NCI-H748 (cell line): Measurements from ENCODE around the gene CREB5.

ENCODE experiments used
- DNase-seq: peaks from one replicate; lab custom pipeline; 2025; ENCODE audit not compliant: unreplicated experiment; lab: John Stamatoyannopoulos, UW

CREB5 gene

DNA sequence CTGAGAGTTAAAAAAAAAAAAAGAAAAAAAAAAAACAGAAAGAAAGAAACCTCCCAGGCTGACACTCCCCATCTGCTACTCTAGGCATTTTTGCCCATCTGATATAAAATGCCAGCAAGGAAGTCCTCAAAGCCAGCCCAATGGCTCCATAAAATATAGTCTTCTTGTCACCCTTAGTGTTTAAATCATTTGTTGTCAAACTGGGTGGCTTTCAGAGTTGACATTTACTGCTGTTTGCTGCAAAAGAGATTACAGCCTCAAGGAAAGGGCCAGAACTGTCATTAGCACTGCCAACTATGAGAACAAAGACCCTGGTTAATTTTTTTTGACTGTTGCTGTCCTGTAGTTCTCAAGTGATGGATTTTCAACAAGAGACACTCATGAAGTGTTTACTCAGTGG, 459.3 kb downstream of the CREB5 start:
- no peak for DNase-seq

DNA sequence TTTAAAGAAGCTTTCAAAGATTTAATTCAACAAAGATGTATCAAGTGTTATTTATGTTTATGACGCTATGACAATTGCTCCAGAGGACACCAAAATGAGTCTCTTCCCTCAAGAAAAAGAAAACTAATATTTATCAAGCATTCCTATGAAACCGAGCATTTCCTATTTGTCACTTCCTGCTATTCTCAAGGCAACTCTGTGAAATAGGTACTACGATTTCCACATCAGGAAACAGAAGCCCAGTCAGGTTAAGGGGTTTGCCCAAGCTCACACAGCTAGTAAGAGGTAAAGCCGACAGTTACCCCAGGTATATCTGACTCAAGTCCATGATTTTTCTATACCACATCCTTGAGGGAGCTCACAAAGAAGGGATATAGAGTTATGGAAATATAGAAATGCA, 459.9 kb downstream of the CREB5 start:
- DNase-seq: no peak

GRCh38 chr7:28873365-28873764, 461.0 kb downstream of the CREB5 start:
- no peak for DNase-seq

GRCh38 chr7:28874001-28874400, 461.7 kb downstream of the CREB5 start:
- no peak for DNase-seq
